HepG2 (cell line): Measurements from ENCODE around the gene COL27A1. TPM values are rescaled to one million over a fixed set of nuclear protein-coding genes. Genes with fewer than 3 reads are reported as not detected.

Source experiments
- CAMTA2 ChIP-seq: sonication (generic); formaldehyde crosslinking; IDR thresholded peaks from 2 replicates; pipeline ENCODE4 v1.4.0; 2020; ENCODE audit warnings: mild to moderate bottlenecking, missing genetic modification reagents, borderline replicate concordance
- FOXO1 ChIP-seq: sonication (generic); formaldehyde crosslinking; IDR thresholded peaks from 2 replicates; pipeline ENCODE4 v1.4.0; 2020; ENCODE audit warnings: missing genetic modification reagents
- FOXO4 ChIP-seq: sonication (generic); formaldehyde crosslinking; conservative IDR thresholded peaks from 2 replicates; pipeline ENCODE4 v1.8.1; 2023; ENCODE audit warnings: missing genetic modification reagents
- HMG20A ChIP-seq: IDR thresholded peaks from 2 replicates; pipeline ENCODE4 v1.6.1; 2016; ENCODE audit warnings: borderline replicate concordance
- JDP2 ChIP-seq: sonication (generic); formaldehyde crosslinking; IDR thresholded peaks from 2 replicates; pipeline ENCODE4 v1.8.1; 2022; ENCODE audit warnings: missing genetic modification reagents, borderline replicate concordance
- KDM5A ChIP-seq: fragments of 200-600 bp; sonication (generic); IDR thresholded peaks from 2 replicates; pipeline ENCODE4 v1.7.0; 2018; ENCODE audit warnings: antibody characterized with exemption, mild to moderate bottlenecking, low read length, borderline replicate concordance
- RARG ChIP-seq: sonication (generic); formaldehyde crosslinking; IDR thresholded peaks from 2 replicates; pipeline ENCODE4 v1.4.0; 2020; ENCODE audit warnings: low read depth, mild to moderate bottlenecking, missing genetic modification reagents
- REPIN1 ChIP-seq: sonication (generic); formaldehyde crosslinking; IDR thresholded peaks from 2 replicates; pipeline ENCODE4 v1.8.0; 2022; ENCODE audit warnings: missing genetic modification reagents, low read depth, mild to moderate bottlenecking, borderline replicate concordance
- SAP130 ChIP-seq: IDR thresholded peaks from 2 replicates; pipeline ENCODE4 v1.6.1; 2016; ENCODE audit warnings: low read depth
- SATB2 ChIP-seq: sonication (generic); formaldehyde crosslinking; IDR thresholded peaks from 2 replicates; pipeline ENCODE4 v1.5.0; 2020; ENCODE audit warnings: missing genetic modification reagents
- TBL1XR1 ChIP-seq: fragments of 150-350 bp; IDR thresholded peaks from 2 replicates; pipeline ENCODE4 v1.6.1; 2014; ENCODE audit warnings: borderline replicate concordance, low read length; ENCODE audit not compliant: partially characterized antibody
- ZFP36L1 ChIP-seq: sonication (generic); formaldehyde crosslinking; IDR thresholded peaks from 2 replicates; pipeline ENCODE4 v1.8.0; 2022; ENCODE audit warnings: mild to moderate bottlenecking, missing genetic modification reagents, moderate library complexity
- ZNF30 ChIP-seq: sonication (generic); formaldehyde crosslinking; IDR thresholded peaks from 2 replicates; pipeline ENCODE4 v1.5.0; 2020; ENCODE audit warnings: mild to moderate bottlenecking, missing genetic modification reagents
- ZNF367 ChIP-seq: sonication (generic); formaldehyde crosslinking; IDR thresholded peaks from 2 replicates; pipeline ENCODE4 v1.4.0; 2020; ENCODE audit warnings: missing genetic modification reagents, borderline replicate concordance
- ZNF407 ChIP-seq: sonication (generic); formaldehyde crosslinking; IDR thresholded peaks from one replicate; pipeline ENCODE4 v1.5.1; 2020; ENCODE audit warnings: mild to moderate bottlenecking, missing genetic modification reagents; ENCODE audit errors: not compliant biosample characterization
- ZNF556 ChIP-seq: sonication (generic); formaldehyde crosslinking; IDR thresholded peaks from 2 replicates; pipeline ENCODE4 v1.4.0; 2020; ENCODE audit warnings: mild to moderate bottlenecking, missing genetic modification reagents, borderline replicate concordance
- ZNF607 ChIP-seq: sonication (generic); formaldehyde crosslinking; IDR thresholded peaks from 2 replicates; pipeline ENCODE4 v1.5.1; 2020; ENCODE audit warnings: missing genetic modification reagents, mild to moderate bottlenecking, borderline replicate concordance
- ZNF773 ChIP-seq: sonication (generic); formaldehyde crosslinking; IDR thresholded peaks from 2 replicates; pipeline ENCODE4 v1.4.0; 2020; ENCODE audit warnings: missing genetic modification reagents, borderline replicate concordance
- ZNF776 ChIP-seq: sonication (generic); formaldehyde crosslinking; IDR thresholded peaks from 2 replicates; pipeline ENCODE4 v1.4.0; 2020; ENCODE audit warnings: mild to moderate bottlenecking, missing genetic modification reagents
- ZSCAN29 ChIP-seq: sonication (generic); formaldehyde crosslinking; conservative IDR thresholded peaks from 2 replicates; pipeline ENCODE4 v1.4.0; 2020; ENCODE audit warnings: mild to moderate bottlenecking, missing genetic modification reagents
- polyA plus RNA-seq, 8 experiments: library from polyadenylated mRNA; depleted of rRNA in 3 of 8; stranded (reverse) in 7 of 8; unstranded in 1 of 8; fragments of >200 nt; fragmentation: Illumina TruSeq in 4 of 8; extraction: Trizol in 4 of 8; gene quantifications; 2 replicates each; pipeline versions ENCODE4 v1.2.1 to v1.2.3, GENCODE V29; 2011 to 2016; ENCODE audit warnings: low read depth in 4 of 8, missing spikeins in 1 of 8, mixed read lengths in 1 of 8; ENCODE audit not compliant: insufficient read depth in 1 of 8
- total RNA-seq, 5 experiments: library from RNA; depleted of rRNA; stranded (reverse); fragments of >200 nt; fragmentation: Illumina TruSeq; extraction: Trizol; gene quantifications; 2 replicates each; pipeline ENCODE4 v1.2.3, GENCODE V29; 2016; ENCODE audit warnings: low read depth in 1 of 5

COL27A1 gene
- total and polyA plus RNA-seq, 2 of the 13 experiments (the other 11 are each of a cell fraction or from before 2014, with no cell fraction given) = 71.3 to 89.1 TPM

- TF ChIP-seq FOXO4 (CRISPR knock-in tag) = no peak
- TF ChIP-seq ZNF607 = peak; percentile 67; the same call in 1 of the 2 replicates
- TF ChIP-seq ZNF776 (CRISPR knock-in tag) = no peak
- no peak for TF ChIP-seq KDM5A
- peak; percentile 94 for TF ChIP-seq HMG20A (CRISPR knock-in tag)
- TF ChIP-seq ZNF30 (CRISPR knock-in tag) = no peak
- no peak for TF ChIP-seq ZFP36L1 (CRISPR knock-in tag)
- TF ChIP-seq REPIN1 = peak; percentile 73; the same call in 1 of the 2 replicates
- no peak for TF ChIP-seq CAMTA2 (CRISPR knock-in tag)
- no peak; the same call in 1 of the 2 replicates for TF ChIP-seq ZSCAN29
- TF ChIP-seq JDP2 = no peak; the same call in 1 of the 2 replicates
- TF ChIP-seq ZNF407 (CRISPR knock-in tag) = no peak
- TF ChIP-seq ZNF367 (CRISPR knock-in tag) = peak; percentile 62; the same call in 1 of the 2 replicates
- TF ChIP-seq SAP130 = peak; percentile 87
- TF ChIP-seq FOXO1 (CRISPR knock-in tag) = peak; percentile 92
- peak; percentile 19; the same call in 1 of the 2 replicates for TF ChIP-seq ZNF556
- TF ChIP-seq ZNF773 (CRISPR knock-in tag) = no peak
- TF ChIP-seq TBL1XR1 = peak; percentile 57
- no peak for TF ChIP-seq RARG (CRISPR knock-in tag)
- TF ChIP-seq SATB2 (CRISPR knock-in tag) = no peak
These were observed 37.1 kb upstream of the COL27A1 start (continued) for GRCh38 chr9:114117996-114118830.
